HG03457 (cell line): ENCODE data around the gene UNC93A.
A peak's percentile ranks its signal among the peaks of the same experiment; 100 is the strongest.
"Not testable (repeated sequence)": the region's sequence is repeated elsewhere in the genome, so short reads cannot be mapped to it uniquely, and the experiment has no call there.

ENCODE experiments used
- ATAC-seq: cut with Tn5 transposase; IDR thresholded peaks from one replicate; pipeline ENCODE4 v1.9.1; 2021; ENCODE audit warnings: moderate number of reproducible peaks; ENCODE audit not compliant: unreplicated experiment

The UNC93A gene

DNA sequence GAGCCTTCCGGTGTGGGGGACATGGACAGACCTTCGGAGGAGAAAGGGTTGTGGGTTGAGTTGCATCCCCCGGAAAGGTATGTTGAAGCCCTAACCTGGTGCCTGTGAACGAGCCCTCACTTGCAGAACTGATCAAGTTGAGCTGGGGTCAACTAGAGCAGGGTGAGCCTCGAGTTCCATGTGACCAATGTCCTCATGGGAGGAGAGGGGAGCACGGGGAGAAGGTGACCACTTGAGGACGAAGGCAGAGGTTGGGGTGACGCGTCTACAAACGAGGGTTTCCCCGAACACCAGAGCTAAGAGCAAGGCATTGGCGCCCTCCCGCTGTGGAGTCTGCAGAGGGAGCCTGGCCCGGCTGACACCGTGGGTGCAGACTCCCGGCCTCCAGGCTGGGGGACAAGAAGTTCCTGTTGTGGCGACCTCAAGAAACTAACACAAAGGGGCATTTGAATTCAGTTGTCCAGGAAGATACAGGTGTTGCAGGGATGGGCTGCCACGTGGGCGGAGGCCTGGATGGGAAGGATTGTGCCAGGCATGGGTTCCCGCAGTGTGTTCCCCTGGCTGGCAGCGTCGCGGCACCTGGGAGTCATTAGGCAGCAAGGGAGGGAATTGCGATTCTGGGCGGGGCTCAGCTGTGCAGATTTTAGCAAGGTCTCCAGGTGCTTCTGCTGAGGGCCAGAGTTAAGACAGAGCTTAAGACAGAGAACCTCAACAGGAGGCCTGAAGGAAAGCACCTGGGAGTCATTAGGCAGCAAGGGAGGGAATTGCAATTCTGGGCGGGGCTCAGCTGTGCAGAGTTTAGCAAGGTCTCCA lies 20.4 kb upstream of the UNC93A start:
- no peak for ATAC-seq

DNA sequence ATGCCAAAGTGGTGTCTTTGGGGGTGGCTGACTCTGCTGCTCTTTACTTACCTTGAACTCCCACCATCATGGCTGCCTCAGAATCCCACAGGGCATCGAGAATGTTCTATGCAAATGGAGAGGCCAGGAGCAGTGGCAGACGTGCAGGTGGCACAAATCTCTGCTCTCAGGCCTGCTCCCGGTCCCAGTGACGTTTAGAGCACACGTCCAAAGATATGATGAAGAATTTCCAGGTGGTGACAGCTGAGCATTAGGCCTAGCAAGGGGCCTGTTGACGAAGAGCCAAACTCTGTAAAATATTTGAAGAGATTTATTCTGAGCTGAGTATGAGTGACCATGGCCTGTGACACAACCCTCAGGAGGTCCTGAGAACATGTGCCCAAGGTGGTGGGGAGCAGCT lies 19.0 kb upstream of the UNC93A start:
- ATAC-seq: no peak

DNA sequence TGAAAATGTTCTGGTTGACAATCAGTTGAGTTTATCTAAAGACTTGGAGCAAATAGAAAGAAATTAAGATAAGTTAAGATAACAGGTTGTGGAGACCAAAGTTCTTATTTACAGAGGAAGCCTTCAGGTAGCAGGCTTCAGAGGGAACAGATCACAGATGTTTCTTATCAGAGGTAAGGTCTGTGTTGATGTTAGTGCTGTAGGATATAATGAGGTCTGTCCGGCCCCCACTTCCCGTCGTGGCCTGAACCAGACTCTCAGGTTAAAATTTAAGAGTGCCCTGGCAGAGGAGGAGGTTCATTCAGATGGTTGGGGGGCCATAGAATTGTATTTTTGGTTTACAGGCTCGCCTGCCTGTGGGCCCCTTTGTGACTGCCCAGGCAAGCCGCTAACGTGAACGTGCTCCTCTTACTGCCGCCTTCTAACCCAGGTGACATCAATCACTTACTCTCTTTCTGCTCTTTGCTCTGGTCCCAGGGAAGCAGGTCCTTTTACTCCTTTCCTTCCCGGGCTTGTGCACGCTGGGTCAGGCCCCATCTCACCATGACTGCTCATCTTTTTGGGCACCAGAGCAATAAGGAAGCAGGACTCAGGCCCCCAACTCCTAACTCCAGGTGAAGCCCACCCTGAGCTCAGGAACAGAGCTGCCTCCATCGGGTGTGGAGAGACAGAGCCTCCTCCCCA lies 18.3 kb upstream of the UNC93A start:
- ATAC-seq: no peak

DNA sequence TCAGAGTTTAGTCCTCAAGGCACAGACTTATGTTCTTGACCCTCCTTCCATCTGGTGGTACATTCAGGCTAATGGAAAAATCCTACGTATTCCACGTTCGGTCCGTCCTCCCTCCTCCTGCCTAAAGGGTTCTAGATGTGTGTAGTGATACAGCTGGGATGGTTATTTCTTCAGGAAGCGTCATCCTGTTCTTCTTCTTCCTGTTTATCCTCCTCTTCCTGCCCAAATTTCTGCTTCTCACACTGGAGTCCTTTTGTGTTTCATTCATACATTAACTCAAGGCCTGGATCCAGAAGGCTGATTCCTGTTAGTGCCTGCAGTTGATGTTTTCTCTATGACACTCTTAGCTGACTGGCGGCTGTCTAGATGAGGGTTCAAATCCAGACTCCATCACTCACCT lies 16.8 kb upstream of the UNC93A start:
- ATAC-seq: no peak

DNA sequence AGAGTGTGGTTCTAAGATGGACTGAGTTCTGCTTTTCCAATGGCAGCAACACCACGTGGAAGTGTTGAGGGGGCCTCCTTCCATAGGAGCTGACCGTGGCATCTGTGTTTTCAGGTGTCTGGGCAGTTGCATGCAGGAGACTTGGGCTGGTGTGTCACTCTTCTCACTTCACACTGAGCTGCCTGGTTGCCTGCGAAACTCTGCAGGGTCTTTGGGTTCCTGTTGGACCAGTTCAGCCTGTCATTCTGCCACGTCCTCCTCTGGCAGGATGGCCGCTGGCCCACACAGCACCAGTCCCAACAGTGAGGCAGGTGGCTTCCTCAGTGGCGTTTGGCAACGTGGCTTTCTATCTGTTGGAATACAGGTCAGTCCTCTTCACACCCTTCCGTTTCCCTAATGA lies 16.1 kb upstream of the UNC93A start:
- no peak for ATAC-seq

DNA sequence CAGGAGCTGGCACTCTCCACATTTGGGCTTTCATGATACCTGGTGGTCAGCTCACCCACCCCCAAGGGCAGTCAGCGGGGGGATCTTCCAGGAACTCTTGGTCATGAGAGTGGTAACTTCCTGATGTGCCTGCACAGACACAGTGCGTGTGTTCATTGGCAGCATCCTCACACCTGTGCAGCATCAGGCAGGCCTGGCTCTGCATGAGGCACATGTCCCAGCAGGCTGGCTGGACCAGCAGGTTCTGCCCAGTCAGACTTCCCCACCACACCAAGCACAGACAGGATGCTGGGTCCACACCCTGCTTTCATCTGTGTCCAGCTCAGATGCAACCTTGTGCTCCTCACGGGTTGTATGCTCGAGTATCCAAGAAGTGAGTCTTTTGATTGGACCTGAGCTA lies 15.7 kb upstream of the UNC93A start:
- ATAC-seq: no peak

DNA sequence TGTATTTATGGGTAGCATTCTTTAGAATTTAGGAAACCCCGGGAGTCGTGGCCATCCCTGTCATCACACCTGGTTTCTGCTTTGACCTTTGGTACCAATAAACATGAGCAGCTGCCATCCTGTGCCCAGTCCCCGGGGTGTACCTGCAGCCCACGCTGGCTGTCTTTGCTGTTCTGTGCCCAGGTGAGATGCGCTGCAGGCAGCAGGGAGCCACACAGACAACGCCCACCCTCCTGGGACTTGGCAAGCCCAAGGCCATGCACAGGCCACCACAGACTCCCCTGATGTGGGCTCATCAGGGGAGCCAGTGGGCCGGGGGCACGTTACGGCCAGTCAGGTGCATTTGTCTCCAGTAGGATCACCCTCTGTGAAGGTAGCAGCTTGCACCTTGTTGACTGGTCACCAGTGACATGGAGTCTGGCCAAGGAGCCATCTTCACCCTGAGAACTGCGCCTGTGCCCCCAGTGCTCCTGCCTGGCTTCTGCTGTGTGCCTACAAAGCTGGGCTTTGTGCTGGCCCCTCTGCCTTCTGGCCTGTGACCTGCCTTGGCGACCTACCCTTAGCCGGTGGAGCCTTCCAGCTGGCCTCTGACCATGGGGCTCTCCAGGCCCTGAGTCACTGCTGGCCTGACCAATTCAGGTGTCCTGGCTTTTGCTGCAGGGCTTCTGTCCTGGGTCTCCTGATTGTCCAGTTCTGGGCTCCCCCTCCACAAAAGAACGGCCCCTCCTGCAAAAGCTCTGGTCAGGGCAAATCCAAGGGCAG lies 14.2 kb upstream of the UNC93A start:
- ATAC-seq: no peak

DNA sequence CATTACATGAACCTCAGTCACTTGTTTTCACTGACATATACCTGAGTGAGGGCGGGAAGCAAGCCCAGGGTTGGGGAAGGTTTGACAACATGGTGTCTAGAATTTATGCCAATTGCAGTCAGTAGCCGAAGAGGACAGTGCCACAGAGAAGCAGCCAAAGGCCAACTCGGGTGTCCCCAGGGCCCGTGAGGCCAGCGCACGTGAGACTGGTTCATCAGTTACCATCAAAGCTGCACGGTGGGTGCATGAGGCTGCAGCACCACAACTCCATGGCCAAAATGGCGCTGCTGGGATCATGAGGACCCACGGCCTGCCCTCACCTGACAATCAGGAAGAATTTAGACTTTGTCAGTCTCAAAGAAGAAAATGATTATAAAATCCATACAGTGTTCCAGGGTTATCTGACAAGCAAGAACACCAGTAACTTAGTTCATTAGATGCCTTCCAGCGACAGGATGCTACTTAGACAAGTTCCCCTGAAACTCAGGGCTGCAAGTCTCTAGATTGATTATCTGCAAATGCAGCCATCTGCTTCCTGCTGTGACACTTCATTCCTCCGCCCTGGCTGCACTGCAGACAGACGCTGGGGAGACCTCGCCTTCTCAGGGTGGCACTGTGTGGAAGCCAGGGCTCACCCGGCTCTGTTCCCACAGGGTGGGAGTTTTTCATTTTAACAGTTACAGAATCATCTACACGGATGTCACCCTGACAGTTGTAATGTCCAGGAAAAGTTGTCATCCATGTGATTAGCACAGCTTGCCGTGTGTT lies 12.8 kb upstream of the UNC93A start:
- not testable (repeated sequence) for ATAC-seq

DNA sequence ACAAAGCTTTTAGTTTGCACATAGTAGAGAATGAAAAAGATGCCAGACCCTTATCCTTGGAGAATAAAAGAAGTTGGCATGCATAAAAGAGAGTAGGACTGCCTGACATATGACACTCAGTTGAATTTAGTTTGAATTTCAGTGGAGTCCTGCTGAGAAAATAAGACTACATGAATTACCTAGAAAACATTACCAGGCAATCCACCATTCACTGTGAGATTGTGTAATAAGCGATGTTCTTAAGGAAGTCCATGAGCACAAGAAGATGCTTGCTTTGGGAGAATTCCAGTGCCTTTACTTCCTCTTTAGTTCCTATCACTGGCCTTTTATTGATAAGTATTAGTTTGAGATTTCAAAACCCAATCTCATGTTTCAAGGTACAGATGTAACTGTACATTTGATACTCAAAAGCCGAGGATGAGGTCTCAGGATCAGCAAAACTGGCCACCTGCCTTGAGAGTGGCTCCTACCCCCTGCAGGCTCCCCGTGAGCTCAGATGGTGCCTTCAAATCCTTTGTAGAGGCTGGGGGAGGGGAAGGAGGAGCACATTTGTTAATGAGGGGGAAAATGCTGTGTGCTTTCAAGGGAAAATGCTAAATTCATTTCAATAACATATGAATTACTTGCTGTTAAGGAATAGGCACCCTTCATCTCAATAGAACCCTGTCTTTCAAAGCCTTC lies 11.2 kb upstream of the UNC93A start:
- ATAC-seq: no peak

DNA sequence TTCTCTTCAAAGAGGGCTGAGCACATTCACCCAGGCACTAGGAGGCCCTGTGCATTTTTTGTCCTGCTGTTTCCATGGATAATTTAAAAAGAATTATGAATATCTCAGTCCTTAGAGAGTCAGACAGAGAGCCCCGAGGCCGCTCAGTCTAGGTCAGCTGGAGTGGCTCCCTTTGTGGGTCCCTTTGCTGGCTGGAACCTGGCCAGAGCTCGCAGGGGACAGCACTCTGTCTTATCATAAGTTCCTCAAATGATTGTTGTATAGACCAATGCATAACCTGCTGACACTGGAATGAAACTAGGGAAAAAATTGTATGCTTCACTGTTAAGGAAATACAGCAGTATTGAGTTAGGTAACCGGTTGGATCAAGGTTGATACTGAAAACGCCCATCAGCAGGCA lies 10.6 kb upstream of the UNC93A start:
- not testable (repeated sequence) for ATAC-seq

DNA sequence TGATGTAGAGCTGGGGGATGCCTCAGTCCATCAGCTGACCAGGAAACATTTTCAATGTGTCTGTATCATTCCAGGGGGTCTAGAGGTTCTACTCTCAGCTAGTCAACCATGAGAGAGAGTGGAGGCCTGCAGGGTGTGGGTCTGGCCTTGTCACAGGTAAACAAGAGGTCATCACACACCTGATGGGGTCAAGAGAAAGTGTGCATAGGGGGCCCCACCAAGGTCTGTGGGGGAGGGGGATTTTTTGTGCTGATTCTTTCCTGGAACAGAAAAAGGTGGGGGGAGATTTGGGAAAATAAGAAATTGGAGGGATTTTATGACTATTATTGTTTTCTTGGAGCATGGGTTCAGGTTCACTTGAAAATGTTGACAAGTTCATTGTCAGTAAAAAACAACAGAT lies 8.9 kb upstream of the UNC93A start:
- ATAC-seq: no peak

DNA sequence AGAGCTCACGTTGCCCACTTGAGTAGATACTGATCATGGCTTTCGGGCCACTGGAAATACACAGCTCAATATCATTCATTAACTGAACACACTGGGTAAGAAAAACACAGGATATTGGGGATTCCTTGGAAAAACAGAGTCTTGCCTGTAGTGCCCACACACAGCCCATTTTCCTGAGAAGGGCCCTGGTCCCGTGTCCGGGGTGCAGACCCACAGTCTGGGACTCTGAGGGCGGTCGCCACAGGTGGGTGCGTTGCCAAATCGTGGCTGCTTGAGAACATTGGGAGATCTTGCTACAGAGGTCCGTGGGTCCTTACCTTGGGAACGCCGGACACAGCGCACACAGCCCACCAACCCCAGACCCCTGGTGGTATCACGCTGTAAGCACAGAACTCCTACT lies 6.5 kb upstream of the UNC93A start:
- ATAC-seq: not testable (repeated sequence)

DNA sequence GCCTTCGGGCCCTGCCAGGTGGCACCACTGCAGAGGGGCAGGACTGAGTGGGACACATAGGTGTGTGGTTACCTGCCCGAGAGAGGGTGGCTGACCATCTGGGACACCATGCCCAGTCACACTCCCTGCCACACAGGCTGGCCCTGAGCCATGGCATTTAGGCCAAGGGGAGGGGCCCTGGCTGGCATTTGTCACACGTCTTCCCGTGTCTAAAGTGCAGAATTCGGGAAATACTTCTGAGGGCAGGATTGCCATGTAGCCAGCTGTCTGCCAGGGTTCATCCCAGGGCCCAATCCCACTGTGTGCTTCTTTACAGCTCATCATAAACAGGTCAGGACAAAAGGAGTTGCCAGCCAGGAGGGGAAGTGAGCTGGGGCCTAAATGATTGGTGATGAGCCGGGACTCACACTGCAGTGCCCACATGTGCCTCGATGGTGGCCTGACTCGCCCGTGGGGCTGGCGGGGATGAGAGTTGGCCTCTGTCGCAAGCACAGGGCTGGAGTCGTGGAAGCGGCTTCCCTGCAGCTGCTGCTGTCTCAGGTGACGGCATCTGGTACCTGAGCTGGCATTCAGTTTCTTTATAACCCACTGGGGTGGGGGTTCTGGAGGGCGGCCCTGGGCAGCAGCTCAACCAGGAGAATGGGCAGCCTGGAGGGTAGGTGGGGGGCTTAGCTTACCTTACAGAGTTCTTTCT lies 5.9 kb upstream of the UNC93A start:
- no peak for ATAC-seq

DNA sequence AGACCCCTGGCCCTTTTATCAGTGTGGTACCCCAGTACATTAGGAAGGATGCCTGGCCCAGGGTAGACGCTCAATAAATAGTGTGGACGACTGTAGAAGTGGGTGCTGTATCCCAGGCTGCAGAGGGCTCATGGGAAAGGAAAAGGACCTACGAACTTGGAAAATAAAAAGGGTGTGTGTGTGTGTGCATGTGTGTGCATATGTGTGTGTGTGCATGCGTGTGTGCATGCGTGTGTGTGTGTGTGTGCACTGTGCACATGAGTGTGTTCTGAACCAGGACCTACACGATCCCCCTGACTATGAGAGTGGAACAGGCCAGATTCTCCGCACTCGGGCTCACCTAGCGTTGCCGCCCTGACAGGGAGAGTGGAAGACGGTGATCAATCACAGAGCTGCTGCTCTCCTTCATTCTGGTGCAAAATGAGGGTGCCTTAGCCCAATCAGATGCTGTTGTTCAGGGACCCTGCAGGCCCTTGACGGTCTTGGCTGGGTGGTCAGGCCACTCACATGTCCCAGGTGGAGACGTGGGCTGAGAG lies 3.5 kb upstream of the UNC93A start:
- no peak for ATAC-seq

DNA sequence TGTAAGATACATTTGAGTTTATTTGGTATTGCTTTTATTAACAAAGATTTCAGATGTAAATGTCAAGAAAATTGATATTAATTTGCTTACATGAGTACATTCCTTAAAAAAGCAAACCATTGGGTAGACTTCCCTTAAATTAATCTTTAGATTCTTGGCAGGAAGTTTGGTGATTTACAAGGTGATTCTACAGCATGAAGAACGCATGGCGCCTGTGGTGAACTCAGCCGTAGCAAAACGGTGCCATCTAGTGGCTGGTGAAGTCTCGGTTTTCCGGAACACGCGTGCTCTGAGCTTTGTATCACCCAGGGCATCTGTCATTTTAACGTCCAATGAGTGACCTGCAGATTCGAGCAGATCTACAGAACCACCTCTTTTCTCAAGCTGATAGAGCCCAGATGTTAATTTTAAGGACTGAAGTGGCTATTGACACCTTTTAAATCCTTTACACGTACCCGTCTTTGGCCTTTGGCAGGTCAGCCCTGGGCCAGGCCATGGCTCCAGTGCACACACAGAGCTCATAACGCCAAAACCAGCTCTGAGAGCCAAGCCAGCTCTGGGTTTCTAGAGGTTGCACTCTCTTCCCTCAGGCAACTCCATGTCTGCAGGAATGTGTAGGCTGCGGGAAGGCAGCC lies 2.4 kb upstream of the UNC93A start:
- peak; percentile 66 for ATAC-seq

DNA sequence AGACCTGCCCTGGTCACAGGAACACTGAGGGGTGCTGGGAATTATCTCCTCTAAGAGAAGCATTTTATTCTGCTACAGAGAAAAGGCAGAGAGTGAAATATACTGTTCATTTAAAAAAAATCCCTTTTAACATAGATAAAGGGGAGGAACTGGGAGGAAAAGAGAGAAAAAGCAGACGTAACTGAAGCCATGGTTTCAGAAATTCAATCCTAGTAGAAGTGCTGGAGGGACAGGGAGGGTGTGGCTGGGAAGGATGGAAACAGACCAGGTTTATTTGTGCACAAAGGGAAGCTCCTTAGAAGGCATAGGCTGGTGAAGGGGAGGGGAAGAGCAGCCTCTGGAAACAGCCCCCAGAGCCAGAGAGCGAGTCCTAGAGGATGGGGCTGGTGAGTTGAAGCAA lies 1.8 kb upstream of the UNC93A start:
- not testable (repeated sequence) for ATAC-seq

DNA sequence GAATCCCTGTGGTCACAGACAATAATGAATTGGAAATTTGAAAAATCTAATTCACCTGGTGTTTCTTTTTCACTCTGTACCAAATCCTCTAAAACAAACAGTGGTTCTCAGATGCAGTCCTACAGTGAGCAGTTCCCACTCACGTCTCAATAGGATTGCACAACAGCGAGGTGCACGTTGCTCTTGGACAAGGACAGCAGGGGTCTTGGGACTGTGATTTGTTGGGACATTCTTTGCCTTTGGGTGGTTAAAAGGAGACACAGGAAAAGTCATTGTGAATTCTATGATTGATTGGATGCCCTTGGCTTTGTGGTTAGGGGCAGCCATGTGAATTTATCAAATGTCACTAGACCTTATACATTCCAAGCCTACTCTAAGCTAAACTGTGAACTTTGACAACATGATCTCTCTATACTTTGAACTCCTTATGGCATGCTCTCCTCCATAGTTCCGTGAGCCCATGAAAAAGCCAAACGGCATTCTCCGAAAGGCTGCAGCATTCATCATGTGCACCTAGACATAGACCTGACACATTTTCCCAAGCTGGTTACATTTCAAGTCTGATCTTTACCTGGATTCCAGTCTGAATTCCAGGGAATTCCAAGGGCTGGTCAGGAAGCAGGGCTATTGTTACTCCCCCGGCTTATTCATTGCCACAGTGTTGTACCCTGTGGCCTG lies 647 bp downstream of the UNC93A start:
- ATAC-seq: no peak

DNA sequence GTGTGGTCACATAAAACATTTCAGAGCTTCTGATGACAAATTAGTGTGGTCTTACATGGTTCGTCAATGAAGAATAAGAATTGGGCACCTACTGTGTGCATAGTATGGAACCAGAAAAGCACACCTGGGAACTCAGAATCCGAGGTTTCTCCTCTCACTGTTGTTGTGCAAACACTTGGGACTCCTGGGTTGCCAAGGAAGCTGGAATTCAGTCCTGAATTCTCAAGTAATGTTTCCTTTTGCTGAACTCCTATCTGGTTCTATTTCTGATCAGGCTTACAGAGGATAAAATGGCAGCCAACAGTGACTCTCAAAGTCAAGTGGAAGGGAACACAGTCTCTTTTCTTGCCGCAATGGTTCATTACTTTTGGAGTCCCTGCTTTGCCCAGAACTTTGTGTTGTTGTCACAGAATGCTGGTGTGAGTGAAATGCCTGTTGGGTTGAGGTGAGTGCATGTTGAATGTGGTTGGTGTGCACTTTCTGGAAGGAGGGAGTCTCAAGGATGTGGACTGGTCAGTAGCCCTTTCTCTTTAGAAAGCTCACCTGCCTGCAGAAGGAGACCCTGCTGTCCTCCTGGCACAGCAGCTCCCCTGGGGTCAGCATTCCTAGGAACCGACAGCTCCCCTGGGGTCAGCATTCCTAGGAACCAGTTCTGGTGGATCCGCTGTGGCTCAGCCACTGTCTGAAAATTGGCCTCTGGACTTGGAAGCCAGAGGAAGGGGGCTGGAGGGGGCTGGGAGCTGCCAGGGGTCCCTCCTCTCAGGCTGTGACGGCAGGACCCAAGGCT lies 1.4 kb downstream of the UNC93A start:
- ATAC-seq: no peak
